ENCODE measurements around the gene ITGB5. TPM values are rescaled to one million over a fixed set of nuclear protein-coding genes. Genes with fewer than 3 reads are reported as not detected.
"Not testable (repeated sequence)": the region's sequence is repeated elsewhere in the genome, so short reads cannot be mapped to it uniquely, and the experiment has no call there.

Gene ITGB5
- total RNA-seq, 5 donors from 2014 or later (not counting 1 experiment from before 2014, with no cell fraction given): 1.2 to 2.5 (median 1.7) TPM

GRCh38 chr3:124783696-124784095, 103.5 kb downstream of the ITGB5 start:
- ChIA-PET CTCF (no interaction called here), POLR2A (no interaction called here)
- Mint-ChIP-seq H3K9me3 (no peaks in the 10 kb centered on the region), H3K4me3 (no peak overlapping the region), H3K27me3 (no peaks in the 10 kb centered on the region), H3K4me1 (peaks cover 6 to 12% (median 9%) of the 10 kb centered on the region in 3 donors), H3K27ac (no peak overlapping the region), H3K36me3 (no peaks in the 10 kb centered on the region)
- H3K9me3 ChIP-seq: no peaks in the 10 kb centered on the region
- ATAC-seq (replicated peaks in 1 of 4) (no peak), DNase-seq (no peak)
- no peaks in the 10 kb centered on the region for H3K36me3 ChIP-seq (ENCODE audit: control insufficient read depth in 2 of 2, extremely low read depth in 1 of 2, insufficient read depth in 1 of 2, low read length in 1 of 2)
- H3K27ac ChIP-seq (ENCODE audit: low read length): no peak overlapping the region
- WGBS (ENCODE audit: insufficient coverage): 86% methylated on average over 3 of the region's 4 CpGs
- peaks cover 0 to 4% of the 10 kb centered on the region in 2 experiments for H3K4me1 ChIP-seq (ENCODE audit: control insufficient read depth in 1 of 2, extremely low read depth in 1 of 2, insufficient read depth in 2 of 2, low read length in 2 of 2)
- H3K27me3 ChIP-seq (replicated peaks in 1 of 2; ENCODE audit: control insufficient read depth in 2 of 2, extremely low read depth in 1 of 2, insufficient read depth in 2 of 2, low read length in 1 of 2): peaks cover 0 to 9% of the 10 kb centered on the region in 2 experiments
- no peak overlapping the region for H3K4me3 ChIP-seq (ENCODE audit: control insufficient read depth in 1 of 2, extremely low read depth in 1 of 2, low read length in 1 of 2)

GRCh38 chr3:124782377-124782712, 104.8 kb downstream of the ITGB5 start:
- H3K27me3 ChIP-seq (replicated peaks in 1 of 2; ENCODE audit: control insufficient read depth in 2 of 2, extremely low read depth in 1 of 2, insufficient read depth in 2 of 2, low read length in 1 of 2); H3K36me3 ChIP-seq (ENCODE audit: control insufficient read depth in 2 of 2, extremely low read depth in 1 of 2, insufficient read depth in 1 of 2, low read length in 1 of 2); DNase-seq; H3K36me3 Mint-ChIP-seq; H3K9me3 ChIP-seq; CTCF ChIA-PET; H3K4me3 ChIP-seq (ENCODE audit: control insufficient read depth in 1 of 2, extremely low read depth in 1 of 2, low read length in 1 of 2); H3K9me3 Mint-ChIP-seq; H3K27me3 Mint-ChIP-seq; POLR2A ChIA-PET; H3K27ac Mint-ChIP-seq; ATAC-seq (replicated peaks in 1 of 4); H3K27ac ChIP-seq (ENCODE audit: low read length); H3K4me1 ChIP-seq (ENCODE audit: control insufficient read depth in 1 of 2, extremely low read depth in 1 of 2, insufficient read depth in 2 of 2, low read length in 2 of 2); H3K4me3 Mint-ChIP-seq: not testable (repeated sequence)
- peaks cover 6 to 12% (median 9%) of the 10 kb centered on the region in 3 donors for H3K4me1 Mint-ChIP-seq
- 94% methylated on average over 2 of the region's 6 CpGs for WGBS (ENCODE audit: insufficient coverage)

DNA sequence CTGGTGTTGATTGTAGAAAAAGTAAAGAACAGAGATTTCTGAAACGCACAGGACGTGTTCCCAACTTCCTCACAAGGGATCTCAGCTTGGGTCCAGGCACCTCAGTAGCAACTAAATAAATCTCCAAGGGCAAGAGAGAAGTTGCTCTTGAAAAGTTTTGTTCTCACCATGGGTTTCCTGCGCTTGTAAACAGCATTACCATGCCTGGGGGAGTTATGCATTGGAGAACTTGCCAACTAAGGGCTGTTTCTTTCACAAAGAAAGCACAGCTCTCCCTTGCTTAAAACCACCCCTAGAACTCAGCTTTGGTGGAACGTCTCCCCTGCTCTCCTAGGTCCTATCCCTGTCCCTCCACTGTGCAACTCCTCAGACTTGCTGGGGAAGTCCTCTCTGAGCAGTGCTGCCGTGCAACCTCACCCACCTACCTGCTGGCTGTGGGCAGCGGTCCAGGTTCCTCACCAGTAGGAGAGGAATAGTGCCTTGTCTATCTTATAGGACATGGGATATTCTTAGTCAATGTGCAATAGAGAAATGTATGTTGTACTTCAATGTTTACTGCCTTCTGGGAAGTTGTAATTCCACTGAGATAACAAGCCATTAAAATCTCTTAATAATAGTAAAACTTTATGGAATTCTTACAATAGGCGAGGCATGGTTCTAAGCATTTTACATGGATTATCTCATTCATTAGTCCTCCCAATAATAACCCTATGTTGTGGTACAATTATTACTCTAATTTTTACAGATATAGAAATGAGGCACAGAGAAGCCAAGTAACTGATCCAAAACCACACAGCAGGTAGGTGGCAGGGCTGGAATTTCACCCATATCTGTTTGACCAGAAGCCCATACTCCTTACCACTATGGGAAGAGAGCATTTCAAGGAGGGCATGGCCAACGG, 105.4 kb downstream of the ITGB5 start:
- peaks cover 0 to 4% of the 10 kb centered on the region in 2 experiments for H3K4me1 ChIP-seq (ENCODE audit: control insufficient read depth in 1 of 2, extremely low read depth in 1 of 2, insufficient read depth in 2 of 2, low read length in 2 of 2)
- no peak overlapping the region for H3K27ac ChIP-seq (ENCODE audit: low read length)
- Mint-ChIP-seq H3K27me3 (peaks cover 0 to 3% of the 10 kb centered on the region in 2 donors), H3K9me3 (no peaks in the 10 kb centered on the region), H3K4me1 (peaks cover 6 to 12% (median 9%) of the 10 kb centered on the region in 3 donors), H3K27ac (no peak overlapping the region), H3K4me3 (no peak overlapping the region), H3K36me3 (no peaks in the 10 kb centered on the region)
- no peak overlapping the region for H3K4me3 ChIP-seq (ENCODE audit: control insufficient read depth in 1 of 2, extremely low read depth in 1 of 2, low read length in 1 of 2)
- H3K9me3 ChIP-seq: no peaks in the 10 kb centered on the region
- no peaks in the 10 kb centered on the region for H3K36me3 ChIP-seq (ENCODE audit: control insufficient read depth in 2 of 2, extremely low read depth in 1 of 2, insufficient read depth in 1 of 2, low read length in 1 of 2)
- POLR2A ChIA-PET: no interaction called here
- WGBS (ENCODE audit: insufficient coverage): 38% methylated on average over 1 of the region's 8 CpGs
- DNase-seq (no peak), ATAC-seq (replicated peaks in 1 of 4) (no peak)
- peaks cover 0 to 13% of the 10 kb centered on the region in 2 experiments for H3K27me3 ChIP-seq (replicated peaks in 1 of 2; ENCODE audit: control insufficient read depth in 2 of 2, extremely low read depth in 1 of 2, insufficient read depth in 2 of 2, low read length in 1 of 2)
- CTCF ChIA-PET: no interaction called here

DNA sequence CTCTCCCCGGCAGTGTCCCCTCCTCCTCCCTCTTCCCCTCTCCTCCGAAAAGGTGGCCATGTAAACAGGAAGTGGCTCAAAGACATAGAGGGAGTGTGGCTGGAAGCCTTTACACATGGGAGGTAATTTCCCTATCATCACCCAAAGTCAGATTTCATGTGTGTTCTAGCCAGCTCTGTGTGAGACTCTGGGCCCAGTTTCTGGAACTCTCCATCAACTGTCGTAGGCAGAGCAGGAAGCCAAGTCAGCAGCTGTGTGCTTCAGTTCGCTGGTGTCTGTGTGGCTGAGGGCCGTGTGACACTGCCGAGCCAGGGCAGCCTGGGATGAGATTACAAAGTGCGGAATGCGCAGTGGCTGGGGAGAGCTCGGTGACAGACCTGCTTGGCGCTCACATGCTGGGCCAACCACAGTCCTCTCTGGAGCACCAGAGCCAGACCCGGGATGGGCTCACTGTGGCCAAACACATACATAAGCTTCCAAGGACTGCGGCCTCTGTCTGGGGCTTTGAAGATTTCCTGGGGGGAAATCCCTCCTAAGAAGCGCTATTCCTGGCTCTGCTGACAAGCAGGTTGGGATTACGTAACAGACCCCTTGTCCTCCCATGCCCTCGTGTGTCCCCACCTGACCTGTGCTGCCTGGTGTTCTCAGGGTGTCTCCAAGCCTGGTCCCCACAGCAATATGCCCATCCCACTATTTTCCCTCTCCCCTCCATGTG, 106.2 kb downstream of the ITGB5 start:
- ChIA-PET POLR2A (no interaction called here), CTCF (interaction anchor here in 1 of 2 donors (0.6 kb wide), 1 partner anchor 15 kb away, joined by 3 read pairs; no protein-coding TSS in a partner anchor)
- 69% methylated on average over 9 of the region's 15 CpGs for WGBS (ENCODE audit: insufficient coverage)
- no peak overlapping the region for H3K27ac Mint-ChIP-seq
- H3K27me3 Mint-ChIP-seq: peaks cover 0 to 3% of the 10 kb centered on the region in 2 donors
- DNase-seq (no peak), ATAC-seq (replicated peaks in 1 of 4) (no peak)
- peaks cover 0 to 4% of the 10 kb centered on the region in 2 experiments for H3K4me1 ChIP-seq (ENCODE audit: control insufficient read depth in 1 of 2, extremely low read depth in 1 of 2, insufficient read depth in 2 of 2, low read length in 2 of 2)
- H3K9me3 Mint-ChIP-seq: no peaks in the 10 kb centered on the region
- no peak overlapping the region for H3K4me3 ChIP-seq (ENCODE audit: control insufficient read depth in 1 of 2, extremely low read depth in 1 of 2, low read length in 1 of 2)
- H3K9me3 ChIP-seq: no peaks in the 10 kb centered on the region
- peaks cover 0 to 17% of the 10 kb centered on the region in 2 experiments for H3K27me3 ChIP-seq (replicated peaks in 1 of 2; ENCODE audit: control insufficient read depth in 2 of 2, extremely low read depth in 1 of 2, insufficient read depth in 2 of 2, low read length in 1 of 2)
- no peak overlapping the region for H3K4me3 Mint-ChIP-seq
- no peaks in the 10 kb centered on the region for H3K36me3 Mint-ChIP-seq
- H3K36me3 ChIP-seq (ENCODE audit: control insufficient read depth in 2 of 2, extremely low read depth in 1 of 2, insufficient read depth in 1 of 2, low read length in 1 of 2): no peaks in the 10 kb centered on the region
- no peak overlapping the region for H3K27ac ChIP-seq (ENCODE audit: low read length)
- peaks cover 6 to 12% (median 9%) of the 10 kb centered on the region in 3 donors for H3K4me1 Mint-ChIP-seq

GRCh38 chr3:124780356-124780755, 106.8 kb downstream of the ITGB5 start:
- POLR2A ChIA-PET: no interaction called here

DNA sequence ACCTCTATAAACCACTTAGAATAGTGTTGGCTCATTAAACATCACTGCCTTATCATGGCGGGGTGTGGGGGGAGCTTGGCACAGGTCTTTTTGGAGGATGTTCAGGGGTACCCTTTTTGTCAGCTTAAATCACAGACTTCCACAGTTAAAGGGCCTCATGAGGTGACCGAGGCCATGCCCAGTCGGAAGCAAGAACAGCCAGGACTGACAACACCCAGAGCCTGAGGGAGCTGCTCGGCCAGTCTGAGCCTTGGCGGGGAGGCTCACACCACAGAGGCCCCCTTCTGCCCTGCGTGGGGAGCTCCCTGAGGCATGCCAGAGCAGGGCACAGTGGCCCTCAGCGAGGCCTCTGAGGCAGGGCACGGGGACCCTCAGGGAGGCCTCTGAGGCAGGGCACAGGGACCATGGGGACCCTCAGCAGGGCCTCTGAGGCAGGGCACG, 107.4 kb downstream of the ITGB5 start:
- Mint-ChIP-seq H3K36me3 (no peaks in the 10 kb centered on the region), H3K4me1 (peaks cover 6 to 12% (median 9%) of the 10 kb centered on the region in 3 donors), H3K27ac (no peak overlapping the region), H3K4me3 (no peak overlapping the region), H3K27me3 (peaks cover 4 to 8% of the 10 kb centered on the region in 2 donors), H3K9me3 (no peaks in the 10 kb centered on the region)
- no peak overlapping the region for H3K4me3 ChIP-seq (ENCODE audit: control insufficient read depth in 1 of 2, extremely low read depth in 1 of 2, low read length in 1 of 2)
- no peak overlapping the region for H3K27ac ChIP-seq (ENCODE audit: low read length)
- peaks cover 0 to 4% of the 10 kb centered on the region in 2 experiments for H3K4me1 ChIP-seq (ENCODE audit: control insufficient read depth in 1 of 2, extremely low read depth in 1 of 2, insufficient read depth in 2 of 2, low read length in 2 of 2)
- H3K36me3 ChIP-seq (ENCODE audit: control insufficient read depth in 2 of 2, extremely low read depth in 1 of 2, insufficient read depth in 1 of 2, low read length in 1 of 2): no peaks in the 10 kb centered on the region
- ChIA-PET CTCF (interaction anchor here in 1 of 2 donors (0.6 to 1.1 kb wide), 2 partner anchors 19 to 250 kb away, joined by 3 to 4 read pairs; no protein-coding TSS in a partner anchor), POLR2A (no interaction called here)
- peaks cover 0 to 21% of the 10 kb centered on the region in 2 experiments for H3K27me3 ChIP-seq (replicated peaks in 1 of 2; ENCODE audit: control insufficient read depth in 2 of 2, extremely low read depth in 1 of 2, insufficient read depth in 2 of 2, low read length in 1 of 2)
- no peak for DNase-seq
- no peaks in the 10 kb centered on the region for H3K9me3 ChIP-seq
- WGBS (ENCODE audit: insufficient coverage): 81% methylated on average over 8 of the region's 9 CpGs
- ATAC-seq (replicated peaks in 1 of 4): no peak

More at GRCh38 chr3:124780356-124780755, 106.8 kb downstream of the ITGB5 start:
- no peak overlapping the region for H3K4me3 ChIP-seq (ENCODE audit: control insufficient read depth in 1 of 2, extremely low read depth in 1 of 2, low read length in 1 of 2)
- H3K27ac ChIP-seq (ENCODE audit: low read length): no peak overlapping the region
- Mint-ChIP-seq H3K4me3 (no peak overlapping the region), H3K27me3 (peaks cover 0 to 3% of the 10 kb centered on the region in 2 donors), H3K9me3 (no peaks in the 10 kb centered on the region), H3K4me1 (peaks cover 6 to 12% (median 9%) of the 10 kb centered on the region in 3 donors), H3K27ac (no peak overlapping the region), H3K36me3 (no peaks in the 10 kb centered on the region)
- ATAC-seq (replicated peaks in 1 of 4): no peak
- CTCF ChIA-PET: interaction anchor here in 1 of 2 donors (1.1 kb wide), 1 partner anchor 19 kb away, joined by 4 read pairs; no protein-coding TSS in a partner anchor
- DNase-seq: no peak
- no peaks in the 10 kb centered on the region for H3K9me3 ChIP-seq
- WGBS (ENCODE audit: insufficient coverage): 88% methylated on average over 1 of the region's 8 CpGs
- H3K4me1 ChIP-seq (ENCODE audit: control insufficient read depth in 1 of 2, extremely low read depth in 1 of 2, insufficient read depth in 2 of 2, low read length in 2 of 2): peaks cover 0 to 4% of the 10 kb centered on the region in 2 experiments
- no peaks in the 10 kb centered on the region for H3K36me3 ChIP-seq (ENCODE audit: control insufficient read depth in 2 of 2, extremely low read depth in 1 of 2, insufficient read depth in 1 of 2, low read length in 1 of 2)
- peaks cover 0 to 18% of the 10 kb centered on the region in 2 experiments for H3K27me3 ChIP-seq (replicated peaks in 1 of 2; ENCODE audit: control insufficient read depth in 2 of 2, extremely low read depth in 1 of 2, insufficient read depth in 2 of 2, low read length in 1 of 2)

Measured in T-cell (primary cell).